Glomerular endothelial cell (primary cell): Measurements from ENCODE around the gene RNPEPL1. TPM values are rescaled to one million over a fixed set of nuclear protein-coding genes. Genes with fewer than 3 reads are reported as not detected.

Experiments used
- DNase-seq: peaks from one replicate; pipeline ENCODE4 v3.0.0-alpha.2; 2011; ENCODE audit warnings: low read depth, low spot score; ENCODE audit errors: extremely low read depth
- total RNA-seq: library from RNA; depleted of rRNA; stranded (reverse); fragments of >200 nt; gene quantifications from 2 replicates; pipeline ENCODE4 v1.2.3, GENCODE V29; 2015

Gene RNPEPL1
- total RNA-seq, 1 donor from 2014 or later: 141 TPM

DNA sequence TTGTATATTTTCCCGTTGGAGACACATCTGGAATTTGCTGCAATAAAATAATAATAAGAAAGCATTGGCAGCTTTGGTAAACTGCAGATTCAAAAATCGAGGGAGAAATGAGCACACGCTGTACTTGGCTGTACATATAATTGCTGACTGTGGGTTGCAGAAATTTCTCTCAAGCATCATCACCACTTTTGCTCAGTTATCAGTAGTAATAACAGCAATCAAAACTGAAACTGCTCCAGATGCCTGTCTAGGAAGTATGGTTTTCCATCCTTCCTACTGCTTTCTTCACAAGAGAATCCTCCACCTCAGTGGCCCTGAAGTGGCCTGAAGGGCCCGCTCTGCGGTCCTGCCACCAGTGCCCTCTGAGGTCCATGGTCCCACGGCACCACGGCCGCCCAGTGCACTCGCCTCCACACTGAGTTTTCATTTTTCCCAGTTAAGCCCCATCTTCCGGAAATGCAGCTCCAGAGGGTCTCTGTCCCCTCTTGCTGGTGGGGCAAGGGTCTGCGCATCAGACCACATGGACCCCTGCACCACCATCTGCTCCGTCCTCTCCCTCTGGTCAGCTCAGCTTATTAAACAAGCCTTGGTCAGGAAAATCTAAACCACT lies 4.2 kb upstream of the RNPEPL1 start:
- no peak for DNase-seq

DNA sequence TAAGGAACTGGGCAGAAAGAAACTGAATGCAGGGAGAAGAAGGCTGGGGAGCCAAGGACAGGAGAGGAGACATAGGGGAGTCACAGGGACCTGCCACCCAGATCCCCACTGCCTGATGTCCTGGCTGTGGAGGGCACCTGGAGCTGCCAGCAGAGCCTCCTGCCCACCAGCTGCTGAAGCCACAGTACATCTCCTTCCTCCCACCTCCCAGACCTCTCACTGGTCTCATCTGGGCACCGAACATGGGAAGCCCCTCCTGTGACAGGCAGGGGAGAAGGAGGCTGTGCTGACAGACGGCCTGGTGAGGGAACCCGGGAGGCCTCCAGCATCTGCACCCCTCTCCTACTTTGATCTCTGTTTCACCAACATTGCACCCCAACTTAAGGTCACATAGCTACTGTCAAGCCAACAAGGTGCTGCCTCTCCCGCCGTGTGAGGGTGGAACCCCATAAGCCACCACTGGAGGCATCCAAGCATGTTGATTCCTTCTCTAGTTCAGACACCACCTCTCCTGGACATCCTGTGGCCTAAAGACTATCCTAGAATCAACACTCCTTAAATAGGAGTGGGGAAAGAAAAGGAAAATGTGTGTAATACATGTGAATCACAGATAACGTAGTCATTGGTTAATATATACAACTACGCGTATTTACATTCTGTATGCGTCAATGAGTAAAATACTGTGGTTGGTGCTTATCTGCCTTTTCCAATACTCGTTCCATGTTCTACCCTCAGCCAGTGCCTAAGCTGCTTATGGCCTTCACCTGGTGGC lies 3.5 kb upstream of the RNPEPL1 start:
- DNase-seq: no peak

DNA sequence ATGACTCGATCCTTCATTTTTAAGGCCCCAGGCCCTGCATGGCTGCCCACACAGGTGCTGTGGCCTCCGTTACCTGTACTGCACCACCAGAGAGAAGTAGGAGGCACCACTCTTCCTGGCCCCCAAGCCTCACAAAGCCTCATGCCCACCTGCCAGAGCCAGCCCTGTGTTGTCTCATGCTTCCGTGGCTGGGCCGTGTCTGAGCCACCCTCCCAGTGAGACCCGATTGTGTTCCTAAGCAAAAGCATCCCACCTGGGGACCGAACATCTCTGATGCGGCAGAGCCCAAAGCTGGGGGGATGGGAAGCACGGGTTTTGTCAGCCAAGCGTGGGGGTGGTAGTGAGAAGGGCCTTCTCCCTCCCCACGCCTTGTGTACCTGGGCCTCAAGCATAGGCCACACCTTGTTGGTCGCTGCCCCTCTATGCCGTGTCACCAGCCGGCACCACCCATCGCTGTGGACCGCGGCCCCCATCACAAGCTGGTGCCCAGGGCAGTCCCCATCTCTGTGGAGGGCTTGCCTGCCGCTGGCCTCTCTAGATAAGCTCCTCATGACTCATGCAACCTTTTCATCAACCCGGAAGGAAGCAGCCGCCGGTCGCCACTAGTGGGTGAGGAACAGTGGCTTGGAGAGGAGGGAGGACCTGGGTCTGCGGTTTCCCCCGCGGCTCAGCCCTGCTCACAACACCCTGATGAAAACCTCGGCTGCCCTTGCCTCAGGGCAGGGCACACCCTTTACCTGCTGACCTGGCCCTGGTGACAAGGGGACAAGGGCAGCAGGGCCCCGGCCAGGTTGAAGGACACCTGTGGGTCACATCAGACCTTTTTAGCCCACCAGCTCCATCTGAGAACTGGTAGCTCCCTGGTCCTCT lies 2.7 kb upstream of the RNPEPL1 start:
- no peak for DNase-seq

DNA sequence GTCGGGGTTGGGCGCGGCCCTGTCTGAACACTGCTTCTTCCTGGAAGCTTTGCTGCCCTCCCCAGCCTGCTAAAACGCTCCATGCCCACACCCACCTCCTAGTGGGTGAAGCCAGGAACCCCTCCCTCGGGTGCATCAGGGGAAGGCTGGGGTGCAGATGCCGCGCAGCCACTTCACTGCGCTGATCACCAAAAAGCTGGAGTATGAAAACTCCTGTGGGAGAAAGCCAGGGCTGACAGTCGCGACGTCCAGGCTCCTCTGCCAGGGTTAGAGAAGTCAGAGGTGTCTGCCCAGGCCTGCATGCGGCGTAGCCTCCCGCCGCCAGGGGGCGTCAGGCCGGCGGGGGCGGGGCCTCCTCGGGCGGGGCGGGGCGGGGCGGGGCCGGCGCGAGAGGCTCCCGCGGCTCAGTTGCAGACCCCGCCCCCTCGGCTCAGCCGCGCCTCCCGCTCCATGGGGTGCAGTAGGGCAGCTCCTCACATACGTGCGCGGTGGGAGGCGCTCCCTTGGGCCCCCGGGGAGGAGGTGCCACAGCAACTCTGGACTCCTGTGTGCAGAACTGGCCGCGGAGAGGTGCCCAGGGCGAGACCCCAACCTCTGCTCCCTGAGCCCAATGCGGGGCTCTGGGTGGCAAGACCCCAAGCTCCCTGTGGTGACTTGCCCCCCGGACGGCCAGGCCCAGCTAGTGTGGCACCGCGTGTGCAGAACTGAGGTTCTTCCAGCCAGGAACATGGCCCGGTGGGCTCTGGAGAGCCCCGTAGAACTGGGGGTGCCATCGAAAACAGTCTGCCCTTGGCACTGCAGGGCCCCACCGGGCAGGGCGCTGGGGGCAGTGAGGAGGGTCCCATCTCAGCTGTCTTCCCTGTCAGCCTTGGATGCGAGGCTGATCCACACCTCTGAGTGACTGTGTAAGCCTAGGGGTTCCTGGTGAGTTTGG lies 1.8 kb upstream of the RNPEPL1 start:
- no peak for DNase-seq

DNA sequence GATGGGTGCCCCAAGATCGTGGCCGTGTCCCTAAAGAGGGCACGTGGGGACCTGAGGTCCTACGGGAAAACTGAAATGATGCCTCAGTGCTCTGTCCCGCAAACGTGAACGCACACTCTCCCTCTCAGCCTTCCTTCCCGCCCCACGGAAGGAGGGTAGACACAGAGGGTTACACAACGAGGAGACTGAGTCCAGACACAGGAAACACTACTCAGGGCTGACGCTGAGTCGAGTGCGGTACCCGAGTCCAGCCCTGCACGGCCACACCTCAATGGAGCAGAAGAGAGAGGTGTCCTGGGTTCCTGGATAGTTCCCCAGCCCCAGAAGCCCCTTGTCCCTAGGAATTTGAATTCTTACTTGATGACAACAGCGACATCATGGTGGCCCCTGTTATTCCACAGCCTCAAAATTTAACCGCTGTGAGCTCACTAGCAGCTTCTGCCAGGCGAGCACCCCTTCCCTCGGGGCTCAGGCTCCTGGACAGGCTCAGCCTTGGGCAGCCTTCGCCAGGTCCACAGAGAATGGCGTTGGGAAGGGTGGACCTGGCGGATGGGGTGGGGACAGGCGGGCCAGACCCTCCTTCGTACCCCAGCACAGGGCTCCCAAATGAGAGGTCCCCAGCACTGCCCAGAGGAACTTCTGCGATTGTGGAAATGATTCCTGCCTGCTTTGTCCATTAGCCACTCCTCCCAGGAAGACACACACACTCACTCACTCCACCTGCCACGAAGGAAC lies 980 bp upstream of the RNPEPL1 start:
- DNase-seq: no peak

DNA sequence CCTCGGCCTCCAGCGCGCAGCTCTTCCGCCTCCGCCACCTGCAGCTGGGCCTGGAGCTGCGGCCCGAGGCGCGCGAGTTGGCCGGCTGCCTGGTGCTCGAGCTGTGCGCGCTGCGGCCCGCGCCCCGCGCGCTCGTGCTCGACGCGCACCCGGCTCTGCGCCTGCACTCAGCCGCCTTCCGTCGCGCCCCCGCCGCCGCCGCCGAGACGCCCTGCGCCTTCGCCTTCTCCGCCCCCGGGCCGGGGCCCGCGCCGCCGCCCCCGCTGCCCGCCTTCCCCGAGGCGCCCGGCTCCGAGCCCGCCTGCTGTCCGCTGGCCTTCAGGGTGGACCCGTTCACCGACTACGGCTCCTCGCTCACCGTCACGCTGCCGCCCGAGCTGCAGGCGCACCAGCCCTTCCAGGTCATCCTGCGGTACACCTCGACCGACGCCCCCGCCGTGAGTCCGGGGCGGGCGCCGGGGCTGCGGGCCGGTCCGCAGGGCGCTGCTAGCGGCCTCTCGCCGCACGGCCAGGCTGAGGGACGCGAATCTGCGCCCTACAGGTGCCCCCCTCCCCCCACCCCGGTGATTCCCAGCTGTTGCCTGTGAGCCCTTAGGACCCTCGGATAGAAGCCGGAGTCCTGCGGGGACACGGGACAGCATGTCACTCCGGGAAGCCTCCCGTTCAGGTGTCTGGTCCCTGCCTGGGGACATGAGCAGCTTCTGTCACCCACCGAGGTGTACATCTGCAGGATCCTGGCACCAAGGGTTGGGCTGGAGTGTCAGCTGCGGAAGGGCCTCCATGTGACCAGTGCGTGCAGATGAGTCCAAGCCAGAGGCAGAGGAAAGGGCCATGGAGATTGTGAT lies 616 bp downstream of the RNPEPL1 start:
- DNase-seq: no peak

DNA sequence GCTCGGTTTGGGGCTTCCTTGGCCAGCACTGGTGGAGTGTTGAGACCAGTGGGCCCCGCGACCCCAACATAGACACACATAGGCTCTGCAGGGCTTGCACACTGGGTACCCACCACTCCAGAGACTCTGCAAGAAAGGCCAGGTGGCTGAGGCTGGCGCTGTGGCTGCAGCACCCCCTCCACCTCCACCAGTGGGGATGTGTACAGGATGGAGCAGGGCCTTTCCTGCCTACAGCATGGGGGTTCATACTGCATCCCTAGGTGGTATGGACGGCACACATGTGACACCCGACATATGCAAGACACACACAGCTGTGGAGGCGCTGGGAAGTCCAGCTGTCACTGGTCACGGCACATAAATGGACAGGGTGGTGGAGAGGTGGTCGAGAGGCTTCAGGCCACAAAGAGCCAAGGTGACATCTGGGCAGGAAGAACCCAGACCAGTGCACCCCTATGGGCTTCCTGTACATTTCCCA lies 1.3 kb downstream of the RNPEPL1 start:
- DNase-seq: no peak

DNA sequence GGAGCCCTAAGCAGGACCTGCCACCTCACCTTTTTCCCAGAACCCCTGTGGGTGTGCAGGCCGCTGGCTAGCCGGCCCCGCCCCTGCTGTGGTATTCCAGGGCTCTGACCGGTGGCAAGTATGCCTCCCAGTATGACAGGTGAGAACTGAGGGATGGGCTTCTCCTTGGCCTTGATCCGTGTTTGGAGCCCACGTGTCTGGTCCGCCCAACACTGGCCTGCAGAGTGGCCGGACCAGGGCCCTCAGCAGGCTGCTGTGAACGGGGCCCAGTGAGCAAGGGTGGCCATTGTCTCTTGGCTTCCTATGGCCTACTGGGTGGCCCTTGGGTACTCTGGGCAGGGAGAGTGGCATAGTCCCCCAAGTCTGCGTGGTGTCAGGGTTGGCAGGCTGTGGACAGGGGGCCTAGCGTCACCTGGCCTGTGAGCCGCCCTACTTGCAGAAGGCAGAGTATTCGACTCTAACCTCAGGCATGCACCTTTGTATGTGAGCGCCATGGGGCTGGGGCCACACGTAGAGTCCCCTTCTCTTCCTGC lies 1.8 kb downstream of the RNPEPL1 start:
- DNase-seq: no peak

DNA sequence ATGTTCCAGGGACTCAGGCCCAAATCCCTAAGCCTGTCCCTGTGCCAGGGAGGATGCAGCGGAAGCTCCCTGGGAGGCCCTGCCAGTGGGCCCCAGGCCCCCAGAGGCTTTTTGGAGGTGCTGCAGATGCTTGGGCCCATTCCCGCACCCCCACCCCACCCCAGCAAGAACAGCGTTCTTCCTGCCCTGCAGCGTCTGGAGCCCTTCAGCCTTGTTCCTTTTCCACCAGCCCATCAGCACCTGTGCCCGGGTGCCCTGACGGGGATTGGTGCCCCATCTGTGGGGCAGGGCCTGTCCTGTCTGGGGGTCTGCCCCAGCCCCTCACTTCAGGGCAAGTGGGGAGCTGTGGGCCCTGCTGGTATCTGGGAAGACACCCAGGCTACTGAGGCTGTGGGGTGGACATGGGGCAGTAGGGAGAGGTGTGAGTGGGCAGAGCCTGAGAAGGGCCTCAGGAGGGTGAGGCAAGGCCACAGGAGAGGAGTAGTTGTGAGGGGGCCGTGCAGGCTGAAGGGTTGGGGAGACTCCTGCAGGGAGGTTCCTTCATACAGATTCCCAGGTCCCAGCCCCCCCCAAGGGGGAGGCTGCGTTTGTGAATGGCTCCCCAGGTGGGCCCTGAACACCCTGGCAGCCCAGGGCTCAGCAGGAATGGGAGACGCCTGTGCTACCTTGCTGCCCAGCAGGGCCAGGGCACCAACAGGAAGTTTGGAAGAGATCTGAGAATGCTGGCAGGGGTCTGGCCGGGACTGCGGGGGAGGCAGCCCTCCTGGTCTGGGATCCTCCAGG lies 2.4 kb downstream of the RNPEPL1 start:
- DNase-seq: no peak

DNA sequence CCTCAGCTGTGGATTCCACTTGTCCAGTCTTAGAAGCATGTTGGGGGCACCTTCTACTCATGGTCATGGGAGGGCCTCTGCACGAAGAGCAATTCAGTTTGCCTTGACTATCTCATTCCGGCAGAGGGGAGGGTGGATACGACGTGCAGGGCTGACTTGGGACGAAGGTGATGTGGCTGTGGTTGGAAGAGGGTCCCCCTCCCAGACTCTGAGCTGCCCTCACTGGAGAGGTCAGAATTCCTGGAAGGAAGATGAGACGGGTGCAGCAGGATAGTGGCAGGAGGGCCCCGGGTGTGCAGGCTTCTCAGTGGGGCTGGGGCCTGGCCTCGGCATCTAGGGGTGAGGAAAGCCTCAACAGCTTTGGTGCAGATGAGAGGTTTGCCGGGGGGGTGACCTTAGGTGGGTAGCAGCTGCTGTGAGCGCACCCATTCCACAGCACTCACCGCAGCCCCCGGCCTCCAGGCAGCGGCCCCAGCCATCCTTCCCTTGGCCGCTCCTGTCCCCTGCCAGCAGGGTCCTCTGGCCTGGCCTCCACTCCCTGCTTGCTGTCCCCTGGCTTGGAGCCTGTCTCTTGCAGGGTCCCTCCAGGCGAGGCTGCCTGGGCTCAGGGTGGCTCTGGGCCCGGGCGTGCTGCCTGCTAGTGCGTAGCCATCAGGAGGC lies 3.2 kb downstream of the RNPEPL1 start:
- DNase-seq: no peak

DNA sequence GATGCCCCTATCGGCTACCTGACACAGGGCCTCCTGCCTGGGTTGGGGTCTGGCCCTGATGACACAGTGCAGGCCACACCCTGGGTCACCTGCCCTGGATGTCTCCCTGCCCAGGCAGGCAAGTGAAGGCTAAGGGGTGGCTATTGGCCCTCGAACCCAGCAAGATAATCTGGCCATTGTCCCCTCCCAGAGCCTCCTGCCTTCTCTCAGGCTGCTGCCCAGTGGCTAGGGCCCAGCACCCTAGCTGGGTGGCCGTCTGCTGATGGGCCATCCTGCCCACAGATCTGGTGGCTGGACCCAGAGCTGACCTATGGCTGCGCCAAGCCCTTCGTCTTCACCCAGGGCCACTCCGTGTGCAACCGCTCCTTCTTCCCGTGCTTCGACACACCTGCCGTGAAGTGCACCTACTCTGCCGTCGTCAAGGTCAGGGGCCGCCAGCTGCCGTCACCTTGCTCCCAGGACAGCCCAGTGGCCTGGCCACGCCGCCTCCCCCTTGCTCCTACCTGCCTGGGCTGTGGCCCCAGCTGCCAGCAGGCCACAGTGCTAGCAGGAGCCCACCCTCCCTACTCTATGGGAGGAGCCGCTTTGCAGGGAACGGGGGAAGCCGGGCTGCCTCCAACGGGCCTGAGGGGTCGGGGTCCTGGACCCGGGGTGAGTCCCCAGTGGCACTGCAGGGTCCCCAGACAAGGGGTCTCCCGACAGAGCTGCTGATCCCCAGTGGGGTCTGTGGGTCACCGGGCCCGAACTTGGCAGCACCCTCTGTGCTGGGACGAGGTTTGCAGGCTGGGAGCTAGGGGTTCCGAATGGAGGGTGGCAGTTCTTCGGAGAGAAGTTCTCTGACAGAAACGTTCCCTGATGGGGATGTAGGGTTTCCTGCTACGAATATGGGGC lies 4.1 kb downstream of the RNPEPL1 start:
- DNase-seq: no peak

DNA sequence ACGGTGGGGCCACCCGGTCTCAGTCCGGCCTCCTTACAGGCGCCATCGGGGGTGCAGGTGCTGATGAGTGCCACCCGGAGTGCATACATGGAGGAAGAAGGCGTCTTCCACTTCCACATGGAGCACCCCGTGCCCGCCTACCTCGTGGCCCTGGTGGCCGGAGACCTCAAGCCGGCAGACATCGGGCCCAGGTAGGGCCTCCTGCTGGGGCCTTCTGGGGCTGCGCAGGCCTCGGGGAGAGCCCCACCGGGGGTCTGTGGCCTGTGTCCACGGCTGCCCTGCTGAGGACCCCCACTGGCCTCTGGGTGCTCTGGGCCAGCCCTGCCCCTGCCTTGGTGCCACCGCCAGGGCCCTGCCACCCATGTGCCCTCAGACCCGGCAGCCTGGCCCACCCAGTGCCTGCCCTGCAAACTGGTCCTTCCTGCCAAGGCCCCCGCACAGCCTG lies 4.8 kb downstream of the RNPEPL1 start:
- DNase-seq: no peak

DNA sequence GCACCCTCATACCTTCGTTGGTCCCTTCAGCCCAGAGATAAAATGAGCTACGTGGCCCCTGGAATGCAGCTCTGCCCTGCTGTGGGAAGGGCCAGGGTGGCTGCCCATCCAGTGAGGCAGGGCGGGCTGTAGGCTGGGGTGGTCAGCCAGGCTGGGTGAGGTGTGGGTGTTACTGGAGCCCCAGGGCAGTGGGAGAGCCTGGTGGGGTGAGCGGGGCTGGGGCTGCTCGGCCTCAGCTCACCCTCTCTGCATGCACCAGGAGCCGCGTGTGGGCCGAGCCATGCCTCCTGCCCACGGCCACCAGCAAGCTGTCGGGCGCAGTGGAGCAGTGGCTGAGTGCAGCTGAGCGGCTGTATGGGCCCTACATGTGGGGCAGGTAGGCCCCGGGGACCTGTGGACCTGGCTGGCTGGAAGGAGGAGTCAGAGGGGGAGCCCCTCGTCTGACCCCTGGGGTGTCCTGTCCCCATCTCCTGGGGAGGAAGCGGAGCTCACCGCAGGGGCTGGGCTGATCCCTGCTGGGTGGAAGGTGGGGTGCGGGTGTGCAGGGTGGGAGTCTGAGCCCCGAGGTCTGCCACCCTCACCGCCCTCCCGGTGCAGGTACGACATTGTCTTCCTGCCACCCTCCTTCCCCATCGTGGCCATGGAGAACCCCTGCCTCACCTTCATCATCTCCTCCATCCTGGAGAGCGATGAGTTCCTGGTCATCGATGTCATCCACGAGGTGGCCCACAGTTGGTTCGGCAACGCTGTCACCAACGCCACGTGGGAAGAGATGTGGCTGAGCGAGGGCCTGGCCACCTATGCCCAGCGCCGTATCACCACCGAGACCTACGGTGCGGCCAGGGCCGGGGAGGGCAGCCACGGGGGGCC lies 5.5 kb downstream of the RNPEPL1 start:
- no peak for DNase-seq

DNA sequence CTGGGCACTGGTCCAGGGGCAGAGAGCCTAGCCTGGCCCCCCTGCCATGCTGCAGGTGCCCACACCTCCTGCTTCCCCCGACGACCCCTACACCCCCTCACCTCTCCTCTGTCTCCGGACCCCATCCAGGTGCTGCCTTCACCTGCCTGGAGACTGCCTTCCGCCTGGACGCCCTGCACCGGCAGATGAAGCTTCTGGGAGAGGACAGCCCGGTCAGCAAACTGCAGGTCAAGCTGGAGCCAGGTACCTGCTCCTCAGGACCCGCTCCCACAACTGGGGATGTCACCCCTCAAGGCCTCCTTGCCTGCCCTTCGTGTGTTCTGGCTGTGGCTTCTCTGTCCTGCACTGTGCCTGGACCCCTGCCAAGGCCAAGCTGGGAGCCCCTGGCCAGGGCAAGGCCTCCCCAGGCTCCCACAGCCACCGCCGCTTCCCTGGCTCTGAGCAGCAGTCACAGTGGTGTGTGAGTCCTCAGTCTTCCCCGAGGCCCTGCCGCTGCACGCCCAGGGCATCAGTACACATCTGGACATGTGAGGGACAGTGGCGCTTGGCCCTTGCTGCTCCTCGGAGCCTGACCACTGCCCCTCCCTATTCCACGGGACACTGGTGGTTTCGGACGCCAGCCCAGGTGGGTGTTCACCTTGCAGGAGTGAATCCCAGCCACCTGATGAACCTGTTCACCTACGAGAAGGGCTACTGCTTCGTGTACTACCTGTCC lies 6.3 kb downstream of the RNPEPL1 start:
- no peak for DNase-seq
